Stimulated activated CD4-positive, alpha-beta T cell treated with anti-CD3 and anti-CD28 coated beads, Interleukin-2, amount 100 ng/mL, for 48 hours (primary cell): ENCODE results near the gene MTLN.
"Not testable (repeated sequence)": the region's sequence is repeated elsewhere in the genome, so short reads cannot be mapped to it uniquely, and the experiment has no call there.

Source experiments
- DNase-seq, 2 donors: peaks; one replicate each; pipeline ENCODE4 v3.0.0-alpha.2; 2020

MTLN gene

GRCh38 chr2:110198016-110198415, 14.3 kb downstream of the MTLN start:
- DNase-seq: no peak

- no peak for DNase-seq
Measured at GRCh38 chr2:110197452-110197851, 14.9 kb downstream of the MTLN start.

- not testable (repeated sequence) for DNase-seq
Measured at GRCh38 chr2:110190169-110190568, 22.2 kb downstream of the MTLN start.

- DNase-seq: no peak
Measured at GRCh38 chr2:110182449-110182848, 29.9 kb downstream of the MTLN start.

- DNase-seq: no peak
Measured at GRCh38 chr2:110180036-110180435, 32.3 kb downstream of the MTLN start.

- DNase-seq: no peak
Measured at GRCh38 chr2:110173523-110173922, 38.8 kb downstream of the MTLN start.

- DNase-seq: no peak
Measured at GRCh38 chr2:110172506-110172905, 39.8 kb downstream of the MTLN start.

- DNase-seq: no peak
Measured at GRCh38 chr2:110170102-110170501, 42.2 kb downstream of the MTLN start.

GRCh38 chr2:110167326-110168000, 44.9 kb downstream of the MTLN start:
- no peak for DNase-seq

- DNase-seq: no peak
Measured at GRCh38 chr2:110166266-110166665, 46.1 kb downstream of the MTLN start.
